Measurements from ENCODE around the gene CENPP. TPM values are rescaled to one million over a fixed set of nuclear protein-coding genes. Genes with fewer than 3 reads are reported as not detected.
A peak's percentile ranks its signal among the peaks of the same experiment; 100 is the strongest.

The CENPP gene
- total RNA-seq, 1 donor from 2014 or later = 1.9 TPM

DNA sequence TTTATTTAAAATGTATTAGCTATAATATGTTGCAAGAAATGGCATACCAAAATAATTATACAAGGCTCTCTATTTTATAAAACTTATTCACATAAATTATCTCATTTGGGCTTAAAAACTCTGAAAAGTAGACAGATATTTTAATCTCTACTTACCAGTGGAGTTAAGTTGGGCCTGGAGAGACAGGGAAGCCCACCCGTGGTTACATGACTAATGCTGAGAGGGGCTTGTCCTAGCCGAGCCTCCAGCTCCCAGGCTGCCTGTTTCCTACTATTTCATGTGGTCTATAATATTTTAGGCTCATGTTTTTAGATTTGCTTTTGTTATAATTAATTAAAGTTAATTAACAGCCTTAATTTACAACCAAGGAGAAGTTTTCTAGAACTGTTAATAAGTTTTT is 177.4 kb downstream of the CENPP start:
- H4K20me1 ChIP-seq (ENCODE audit: insufficient read depth, low read length) = no peaks in the 10 kb centered on the region
- FAIRE-seq = no peak
- Mint-ChIP-seq H3K4me1 (ENCODE audit: low read depth, unreplicated experiment) (peaks cover 24% of the 10 kb centered on the region), H3K36me3 (ENCODE audit: low read depth, unreplicated experiment) (no peaks in the 10 kb centered on the region), H3K4me3 (ENCODE audit: unreplicated experiment) (no peak overlapping the region), H3K27me3 (ENCODE audit: low read depth, unreplicated experiment) (no peaks in the 10 kb centered on the region), H3K27ac (ENCODE audit: unreplicated experiment) (no peak overlapping the region), H3K9me3 (ENCODE audit: unreplicated experiment) (no peaks in the 10 kb centered on the region)
- H2AFZ ChIP-seq (ENCODE audit: low read depth, low read length) = no peak overlapping the region
- no peak overlapping the region for H3K27ac ChIP-seq (ENCODE audit: low read depth, low read length)
- no peaks in the 10 kb centered on the region for H3K27me3 ChIP-seq (ENCODE audit: insufficient read depth, low read length)
- H3K4me1 ChIP-seq (ENCODE audit: insufficient read depth, low read length) = peaks cover 29% of the 10 kb centered on the region
- H3K4me3 ChIP-seq (ENCODE audit: insufficient read depth, low read depth, low read length) = no peak overlapping the region
- H3K9me3 ChIP-seq (ENCODE audit: insufficient read depth, low read depth, low read length) = no peaks in the 10 kb centered on the region
- no peaks in the 10 kb centered on the region for H3K79me2 ChIP-seq (ENCODE audit: insufficient read depth, low read length)
- TF ChIP-seq EZH2 (IDR thresholded peaks at IDR 0.05; ENCODE audit: insufficient read depth, low read length) = no peak
- TF ChIP-seq, protein P1, sequence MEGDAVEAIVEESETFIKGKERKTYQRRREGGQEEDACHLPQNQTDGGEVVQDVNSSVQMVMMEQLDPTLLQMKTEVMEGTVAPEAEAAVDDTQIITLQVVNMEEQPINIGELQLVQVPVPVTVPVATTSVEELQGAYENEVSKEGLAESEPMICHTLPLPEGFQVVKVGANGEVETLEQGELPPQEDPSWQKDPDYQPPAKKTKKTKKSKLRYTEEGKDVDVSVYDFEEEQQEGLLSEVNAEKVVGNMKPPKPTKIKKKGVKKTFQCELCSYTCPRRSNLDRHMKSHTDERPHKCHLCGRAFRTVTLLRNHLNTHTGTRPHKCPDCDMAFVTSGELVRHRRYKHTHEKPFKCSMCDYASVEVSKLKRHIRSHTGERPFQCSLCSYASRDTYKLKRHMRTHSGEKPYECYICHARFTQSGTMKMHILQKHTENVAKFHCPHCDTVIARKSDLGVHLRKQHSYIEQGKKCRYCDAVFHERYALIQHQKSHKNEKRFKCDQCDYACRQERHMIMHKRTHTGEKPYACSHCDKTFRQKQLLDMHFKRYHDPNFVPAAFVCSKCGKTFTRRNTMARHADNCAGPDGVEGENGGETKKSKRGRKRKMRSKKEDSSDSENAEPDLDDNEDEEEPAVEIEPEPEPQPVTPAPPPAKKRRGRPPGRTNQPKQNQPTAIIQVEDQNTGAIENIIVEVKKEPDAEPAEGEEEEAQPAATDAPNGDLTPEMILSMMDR (IDR thresholded peaks at IDR 0.05; ENCODE audit: insufficient read depth, low read depth, low read length) = no peak
- H3K4me2 ChIP-seq (ENCODE audit: low read length) = no peak overlapping the region
- no peak for DNase-seq (ENCODE audit: low read depth)
- no peak overlapping the region for H3K9ac ChIP-seq (ENCODE audit: low read length)
- H3K36me3 ChIP-seq (ENCODE audit: insufficient read depth, low read length) = no peaks in the 10 kb centered on the region

DNA sequence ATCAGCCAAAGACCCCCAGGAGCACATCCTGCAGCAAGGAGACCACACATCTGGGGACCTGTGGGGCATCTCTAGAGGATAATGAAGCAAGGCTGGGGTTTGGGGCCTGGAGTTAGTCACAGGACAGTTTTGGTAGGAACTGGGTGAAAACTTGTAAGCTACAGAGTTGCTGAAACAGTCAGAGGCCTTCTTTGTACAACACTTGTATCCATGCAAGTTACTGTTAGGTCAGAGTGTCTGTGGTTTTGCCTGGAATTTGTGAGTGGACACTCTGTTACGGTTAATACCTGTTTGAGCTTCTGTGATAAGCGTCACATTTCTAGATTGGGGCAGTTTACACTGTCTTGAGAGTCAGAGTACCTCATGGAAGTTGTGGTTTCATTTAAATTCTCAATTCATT is 179.1 kb downstream of the CENPP start:
- Mint-ChIP-seq H3K4me3 (ENCODE audit: unreplicated experiment) (no peak overlapping the region), H3K4me1 (ENCODE audit: low read depth, unreplicated experiment) (peaks cover 22% of the 10 kb centered on the region), H3K9me3 (ENCODE audit: unreplicated experiment) (no peaks in the 10 kb centered on the region), H3K27ac (ENCODE audit: unreplicated experiment) (peak overlapping the region; percentile 12), H3K27me3 (ENCODE audit: low read depth, unreplicated experiment) (no peaks in the 10 kb centered on the region), H3K36me3 (ENCODE audit: low read depth, unreplicated experiment) (no peaks in the 10 kb centered on the region)
- Histone ChIP-seq H3K27ac (ENCODE audit: low read depth, low read length) (peak overlapping the region; percentile 84), H4K20me1 (ENCODE audit: insufficient read depth, low read length) (no peaks in the 10 kb centered on the region), H3K4me2 (ENCODE audit: low read length) (peak overlapping the region; percentile 30), H3K9me3 (ENCODE audit: insufficient read depth, low read depth, low read length) (no peaks in the 10 kb centered on the region), H3K4me3 (ENCODE audit: insufficient read depth, low read depth, low read length) (no peak overlapping the region), H3K27me3 (ENCODE audit: insufficient read depth, low read length) (no peaks in the 10 kb centered on the region), H3K9ac (ENCODE audit: low read length) (peak overlapping the region; percentile 25), H2AFZ (ENCODE audit: low read depth, low read length) (peak overlapping the region; percentile 62), H3K36me3 (ENCODE audit: insufficient read depth, low read length) (no peaks in the 10 kb centered on the region), H3K79me2 (ENCODE audit: insufficient read depth, low read length) (no peaks in the 10 kb centered on the region), H3K4me1 (ENCODE audit: insufficient read depth, low read length) (peaks cover 29% of the 10 kb centered on the region)
- TF ChIP-seq, protein P1 (IDR thresholded peaks at IDR 0.05; ENCODE audit: insufficient read depth, low read depth, low read length) = no peak
- no peak for TF ChIP-seq EZH2 (IDR thresholded peaks at IDR 0.05; ENCODE audit: insufficient read depth, low read length)
- no peak for FAIRE-seq
- peak; percentile 88 for DNase-seq (ENCODE audit: low read depth)

DNA sequence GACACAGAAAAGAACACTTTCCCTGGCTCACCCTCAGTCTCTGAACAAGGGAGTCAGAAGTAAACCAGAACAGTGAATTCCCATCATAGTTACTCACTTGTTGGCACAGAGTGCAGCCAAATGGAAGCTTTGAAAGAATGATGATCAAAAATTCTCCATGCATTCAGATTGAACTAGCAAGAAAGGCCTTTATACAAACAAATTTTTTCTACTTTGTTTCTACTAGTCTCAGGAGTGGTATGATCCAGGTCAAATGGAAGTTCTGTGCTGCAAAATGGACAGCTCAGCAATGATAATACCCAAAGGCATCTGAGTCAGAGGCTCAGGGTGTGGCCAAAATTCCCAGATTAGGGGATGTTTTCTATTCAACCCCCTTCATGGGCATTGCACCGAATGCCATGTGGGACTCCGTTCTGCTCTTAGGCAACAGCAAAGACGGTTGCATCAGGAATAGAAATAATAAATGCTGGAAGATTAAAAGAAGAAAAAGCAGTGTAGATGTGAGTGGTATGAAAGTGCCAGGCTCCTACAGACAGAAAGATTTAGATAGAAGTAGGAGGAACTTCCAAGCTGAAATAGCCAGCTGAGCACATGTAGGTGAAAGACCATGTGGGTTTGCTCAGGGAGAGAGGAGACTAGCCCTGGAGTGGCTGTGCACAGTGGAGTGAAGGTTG is 180.6 kb downstream of the CENPP start:
- peak; percentile 97 for DNase-seq (ENCODE audit: low read depth)
- Mint-ChIP-seq H3K36me3 (ENCODE audit: low read depth, unreplicated experiment) (no peaks in the 10 kb centered on the region), H3K27ac (ENCODE audit: unreplicated experiment) (peak overlapping the region; percentile 59), H3K4me1 (ENCODE audit: low read depth, unreplicated experiment) (peaks cover 26% of the 10 kb centered on the region), H3K9me3 (ENCODE audit: unreplicated experiment) (no peaks in the 10 kb centered on the region), H3K4me3 (ENCODE audit: unreplicated experiment) (no peak overlapping the region), H3K27me3 (ENCODE audit: low read depth, unreplicated experiment) (no peaks in the 10 kb centered on the region)
- H4K20me1 ChIP-seq (ENCODE audit: insufficient read depth, low read length) = no peaks in the 10 kb centered on the region
- H3K36me3 ChIP-seq (ENCODE audit: insufficient read depth, low read length) = no peaks in the 10 kb centered on the region
- H3K27ac ChIP-seq (ENCODE audit: low read depth, low read length) = peak overlapping the region; percentile 84
- H3K4me1 ChIP-seq (ENCODE audit: insufficient read depth, low read length) = peaks cover 29% of the 10 kb centered on the region
- no peak for TF ChIP-seq EZH2 (IDR thresholded peaks at IDR 0.05; ENCODE audit: insufficient read depth, low read length)
- TF ChIP-seq, protein P1 (IDR thresholded peaks at IDR 0.05; ENCODE audit: insufficient read depth, low read depth, low read length) = no peak
- H3K27me3 ChIP-seq (ENCODE audit: insufficient read depth, low read length) = no peaks in the 10 kb centered on the region
- H3K4me2 ChIP-seq (ENCODE audit: low read length) = peak overlapping the region; percentile 79
- no peak overlapping the region for H3K4me3 ChIP-seq (ENCODE audit: insufficient read depth, low read depth, low read length)
- H3K9me3 ChIP-seq (ENCODE audit: insufficient read depth, low read depth, low read length) = no peaks in the 10 kb centered on the region
- H3K9ac ChIP-seq (ENCODE audit: low read length) = peak overlapping the region; percentile 70
- FAIRE-seq = peak; percentile 41
- H3K79me2 ChIP-seq (ENCODE audit: insufficient read depth, low read length) = no peaks in the 10 kb centered on the region
- peak overlapping the region; percentile 15 for H2AFZ ChIP-seq (ENCODE audit: low read depth, low read length)

Data from astrocyte (in vitro differentiated cells and primary cell).